ENCODE results near the gene PPM1J. TPM values are rescaled to one million over a fixed set of nuclear protein-coding genes. Genes with fewer than 3 reads are reported as not detected.

Gene PPM1J
- total RNA-seq, 1 donor from 2014 or later, result 1.8 TPM

GRCh38 chr1:112708002-112708448, 7.1 kb downstream of the PPM1J start:
- peaks cover 33% of the 10 kb centered on the region for H3K4me1 ChIP-seq
- TF ChIP-seq CTCF (IDR thresholded peaks at IDR 0.05) (no peak), EZH2 (IDR thresholded peaks at IDR 0.05) (no peak), EZH2phosphoT487 (IDR thresholded peaks at IDR 0.05) (no peak)
- peak overlapping the region; percentile 99 for H3K4me2 ChIP-seq
- Mint-ChIP-seq H3K4me1 (peaks cover 45% of the 10 kb centered on the region), H3K36me3 (peaks cover 3% of the 10 kb centered on the region), H3K27me3 (ENCODE audit: insufficient read depth, low read depth) (peaks cover 22% of the 10 kb centered on the region), H3K9me3 (no peaks in the 10 kb centered on the region), H3K4me3 (peak overlapping the region; percentile 83), H3K27ac (no peak overlapping the region)
- H3F3A ChIP-seq (ENCODE audit: low read depth), result peaks cover 14% of the 10 kb centered on the region
- peak overlapping the region; percentile 99 for H3K4me3 ChIP-seq
- H3K9ac ChIP-seq, result no peak overlapping the region
- H3K27me3 ChIP-seq, result peaks cover 48% of the 10 kb centered on the region
- H3K79me2 ChIP-seq (ENCODE audit: low read depth), result no peaks in the 10 kb centered on the region
- H4K20me1 ChIP-seq (ENCODE audit: low read depth), result peaks cover 21% of the 10 kb centered on the region
- H3K36me3 ChIP-seq, result no peaks in the 10 kb centered on the region
- no peak for DNase-seq (ENCODE audit: low spot score)
- no peaks in the 10 kb centered on the region for H3K9me3 ChIP-seq (ENCODE audit: low read depth)
- peak overlapping the region; percentile 92 for H2AFZ ChIP-seq (replicated peaks)
- no peak overlapping the region for H3K27ac ChIP-seq

GRCh38 chr1:112707221-112708001, 7.7 kb downstream of the PPM1J start:
- Histone ChIP-seq H3K27me3 (peaks cover 42% of the 10 kb centered on the region), H3F3A (ENCODE audit: low read depth) (peaks cover 14% of the 10 kb centered on the region), H4K20me1 (ENCODE audit: low read depth) (peaks cover 21% of the 10 kb centered on the region), H2AFZ (replicated peaks) (peak overlapping the region; percentile 92), H3K9ac (no peak overlapping the region), H3K4me1 (peaks cover 33% of the 10 kb centered on the region), H3K9me3 (ENCODE audit: low read depth) (no peaks in the 10 kb centered on the region), H3K4me2 (peak overlapping the region; percentile 99), H3K4me3 (peak overlapping the region; percentile 99), H3K79me2 (ENCODE audit: low read depth) (no peaks in the 10 kb centered on the region), H3K27ac (no peak overlapping the region), H3K36me3 (no peaks in the 10 kb centered on the region)
- no peak for TF ChIP-seq EZH2phosphoT487 (IDR thresholded peaks at IDR 0.05)
- TF ChIP-seq CTCF (IDR thresholded peaks at IDR 0.05), result peak; percentile 87
- H3K4me1 Mint-ChIP-seq, result peaks cover 50% of the 10 kb centered on the region
- peak overlapping the region; percentile 83 for H3K4me3 Mint-ChIP-seq
- peaks cover 18% of the 10 kb centered on the region for H3K27me3 Mint-ChIP-seq (ENCODE audit: insufficient read depth, low read depth)
- peak overlapping the region; percentile 68 for H3K27ac Mint-ChIP-seq
- no peaks in the 10 kb centered on the region for H3K36me3 Mint-ChIP-seq
- no peaks in the 10 kb centered on the region for H3K9me3 Mint-ChIP-seq
- DNase-seq (ENCODE audit: low spot score), result peak; percentile 95

GRCh38 chr1:112706505-112707220, 8.5 kb downstream of the PPM1J start, which contains the start of gene RHOC:
Gene RHOC, minus strand, starts transcription at chr1:112707127. Its CDS starts 3,328 bp downstream, at chr1:112703799.
- Histone ChIP-seq H3K27me3 (peaks cover 36% of the 10 kb centered on the region), H3K9me3 (ENCODE audit: low read depth) (no peaks in the 10 kb centered on the region), H2AFZ (replicated peaks) (peak within 1 kb of the TSS; percentile 92), H3K9ac (peak within 1 kb of the TSS; percentile 43), H4K20me1 (ENCODE audit: low read depth) (peaks cover 21% of the 10 kb centered on the region), H3F3A (ENCODE audit: low read depth) (peaks cover 14% of the 10 kb centered on the region), H3K4me3 (peak within 1 kb of the TSS; percentile 99), H3K79me2 (ENCODE audit: low read depth) (no peaks in the 10 kb centered on the region), H3K36me3 (no peaks in the 10 kb centered on the region), H3K27ac (no peak within 1 kb of the TSS), H3K4me1 (peaks cover 32% of the 10 kb centered on the region), H3K4me2 (peak within 1 kb of the TSS; percentile 99)
- Mint-ChIP-seq H3K27me3 (ENCODE audit: insufficient read depth, low read depth) (peaks cover 19% of the 10 kb centered on the region), H3K4me1 (peaks cover 57% of the 10 kb centered on the region), H3K9me3 (no peaks in the 10 kb centered on the region), H3K36me3 (peaks cover 5% of the 10 kb centered on the region), H3K27ac (peak within 1 kb of the TSS; percentile 68), H3K4me3 (peak within 1 kb of the TSS; percentile 83)
- peak; percentile 86 for DNase-seq (ENCODE audit: low spot score)
- TF ChIP-seq EZH2phosphoT487 (IDR thresholded peaks at IDR 0.05) (no peak), CTCF (IDR thresholded peaks at IDR 0.05) (no peak), EZH2 (IDR thresholded peaks at IDR 0.05) (no peak)
